Activated CD4-positive, alpha-beta T cell treated with anti-CD3 and anti-CD28 coated beads for 36 hours (primary cell): Measurements from ENCODE around the gene FNDC3B. TPM values are rescaled to one million over a fixed set of nuclear protein-coding genes. Genes with fewer than 3 reads are reported as not detected.

Experiments used
- ATAC-seq: fragments of 200-7000 bp; cut with Tn5 transposase; one replicate; pipeline ENCODE4 v1.10.0; 2021; ENCODE audit warnings: mild to moderate bottlenecking, moderate library complexity
- CTCF ChIA-PET: fragments of 350-600 bp; sonication (Branson Sonifier 250); formaldehyde crosslinking; loops from one replicate; lab custom pipeline; 2021; ENCODE audit warnings: antibody characterized with exemption; lab: Charles Lee
- POLR2A ChIA-PET: fragments of 350-600 bp; sonication (Branson Sonifier 250); formaldehyde crosslinking; loops from one replicate; lab custom pipeline; 2021; ENCODE audit warnings: antibody characterized with exemption, inconsistent platforms; lab: Charles Lee
- DNase-seq: peaks from one replicate; pipeline ENCODE4 v3.0.0-alpha.2; 2020
- H3K27ac Mint-ChIP-seq: one replicate; pipeline ENCODE4 v1.8.0; 2021; ENCODE audit warnings: mixed read lengths
- H3K27me3 Mint-ChIP-seq: one replicate; pipeline ENCODE4 v1.8.0; 2021; ENCODE audit warnings: mixed read lengths
- H3K36me3 Mint-ChIP-seq: one replicate; pipeline ENCODE4 v1.8.0; 2021; ENCODE audit warnings: low read depth, mixed read lengths
- H3K4me1 Mint-ChIP-seq: one replicate; pipeline ENCODE4 v1.8.0; 2021; ENCODE audit warnings: mixed read lengths
- H3K4me3 Mint-ChIP-seq: one replicate; pipeline ENCODE4 v1.8.0; 2021; ENCODE audit warnings: mild to moderate bottlenecking, moderate library complexity, mixed read lengths
- H3K9me3 Mint-ChIP-seq: one replicate; pipeline ENCODE4 v1.8.0; 2021; ENCODE audit warnings: low read depth, mixed read lengths
- intact Hi-C, 2 experiments: fragments of 100-400 bp; cut with DNase I in 1 of 2; cut with micrococcal nuclease in 1 of 2; formaldehyde crosslinking; loops; one replicate each; pipeline versions ENCODE4 v1.14.2 to v1.15.1; 2022 to 2024; cut with DNase I, micrococcal nuclease
- total RNA-seq, 2 experiments: library from RNA; stranded (reverse); gene quantifications; one replicate each; pipeline ENCODE4 v1.2.3, GENCODE V29; 2021

FNDC3B gene
- total RNA-seq, 2 experiments from 2014 or later: 10.5 to 14.2 TPM

DNA sequence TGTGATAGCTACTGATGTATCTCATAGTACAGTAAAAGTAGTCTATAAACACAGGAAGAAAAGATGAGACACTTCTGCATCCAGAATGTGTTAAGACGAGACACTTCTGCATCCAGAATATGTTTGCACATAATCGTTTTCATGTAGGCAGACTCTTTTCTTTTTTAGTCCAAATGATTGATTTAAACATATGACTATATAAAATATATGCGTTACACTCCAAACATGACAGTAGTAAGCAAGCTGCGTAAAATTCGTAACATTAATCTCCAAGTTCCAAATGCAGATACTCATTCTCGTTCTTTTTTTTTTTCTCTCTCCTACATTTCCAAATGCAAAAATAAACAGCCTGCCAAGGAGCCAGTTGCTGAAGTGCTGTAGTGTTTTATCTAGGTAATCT, 82.6 kb downstream of the FNDC3B start:
- no peak for ATAC-seq
- CTCF ChIA-PET: no interaction called here
- intact Hi-C loops: no loop called here

DNA sequence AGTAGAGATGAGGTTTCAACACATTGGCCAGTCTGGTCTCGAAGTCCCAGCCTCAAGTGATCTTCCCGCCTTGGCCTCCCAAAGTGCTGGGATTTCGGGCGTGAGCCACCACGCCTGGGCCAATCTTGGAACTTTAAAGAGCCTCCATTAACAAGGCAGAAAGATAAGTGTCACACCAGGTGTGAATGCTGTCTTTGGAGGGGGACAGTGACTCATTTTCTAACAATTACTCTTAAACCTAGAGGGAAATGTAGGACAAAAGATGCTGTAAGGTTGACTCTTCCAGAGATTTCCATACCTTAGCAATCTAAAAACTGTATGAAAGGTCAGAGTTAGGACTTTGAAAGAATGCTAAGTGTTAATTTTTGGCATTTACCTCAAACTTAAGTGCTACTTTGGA, 84.9 kb downstream of the FNDC3B start:
- no peaks in the 10 kb centered on the region for H3K9me3 Mint-ChIP-seq
- ATAC-seq (no peak), DNase-seq (no peak)
- H3K36me3 Mint-ChIP-seq: peaks cover 12% of the 10 kb centered on the region
- no peak overlapping the region for H3K4me3 Mint-ChIP-seq
- no peaks in the 10 kb centered on the region for H3K27me3 Mint-ChIP-seq
- H3K27ac Mint-ChIP-seq: no peak overlapping the region
- POLR2A ChIA-PET: no interaction called here
- intact Hi-C loops: no loop called here
- CTCF ChIA-PET: no interaction called here
- H3K4me1 Mint-ChIP-seq: peaks cover 8% of the 10 kb centered on the region

More for the DNA sequence above, 82.6 kb downstream of the FNDC3B start:
- no peaks in the 10 kb centered on the region for H3K27me3 Mint-ChIP-seq
- H3K36me3 Mint-ChIP-seq: peaks cover 14% of the 10 kb centered on the region
- POLR2A ChIA-PET: no interaction called here
- DNase-seq: no peak
- peaks cover 8% of the 10 kb centered on the region for H3K4me1 Mint-ChIP-seq
- no peaks in the 10 kb centered on the region for H3K9me3 Mint-ChIP-seq
- no peak overlapping the region for H3K27ac Mint-ChIP-seq
- H3K4me3 Mint-ChIP-seq: no peak overlapping the region

DNA sequence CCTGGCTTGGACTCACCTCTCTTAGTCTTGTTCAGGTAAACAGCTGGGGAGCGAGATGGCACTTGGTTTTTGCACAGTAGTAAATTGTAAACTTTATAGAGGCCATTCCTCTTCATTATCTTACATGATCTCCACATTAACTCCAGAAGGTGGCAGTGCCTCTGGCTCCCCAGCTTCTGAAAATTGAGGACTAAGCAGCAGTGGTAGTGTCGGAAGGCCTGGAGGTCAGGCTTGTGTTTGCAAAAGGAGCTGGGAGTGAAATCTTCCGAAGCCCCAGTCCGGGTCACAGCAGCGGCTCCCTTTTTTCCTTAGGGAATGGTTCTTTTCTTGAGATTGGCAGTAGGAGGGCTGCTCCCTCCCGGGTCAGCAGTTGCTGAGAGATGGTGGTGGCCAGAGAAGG, 85.7 kb downstream of the FNDC3B start:
- intact Hi-C loops: no loop called here
- Mint-ChIP-seq H3K27me3 (no peaks in the 10 kb centered on the region), H3K9me3 (no peaks in the 10 kb centered on the region), H3K4me1 (peaks cover 16% of the 10 kb centered on the region), H3K36me3 (peaks cover 8% of the 10 kb centered on the region), H3K4me3 (no peak overlapping the region), H3K27ac (no peak overlapping the region)
- ChIA-PET CTCF (interaction anchor here (0.8 kb wide), 1 partner anchor 118 kb away, joined by 3 read pairs; no protein-coding TSS in a partner anchor), POLR2A (no interaction called here)
- DNase-seq (no peak), ATAC-seq (no peak)

DNA sequence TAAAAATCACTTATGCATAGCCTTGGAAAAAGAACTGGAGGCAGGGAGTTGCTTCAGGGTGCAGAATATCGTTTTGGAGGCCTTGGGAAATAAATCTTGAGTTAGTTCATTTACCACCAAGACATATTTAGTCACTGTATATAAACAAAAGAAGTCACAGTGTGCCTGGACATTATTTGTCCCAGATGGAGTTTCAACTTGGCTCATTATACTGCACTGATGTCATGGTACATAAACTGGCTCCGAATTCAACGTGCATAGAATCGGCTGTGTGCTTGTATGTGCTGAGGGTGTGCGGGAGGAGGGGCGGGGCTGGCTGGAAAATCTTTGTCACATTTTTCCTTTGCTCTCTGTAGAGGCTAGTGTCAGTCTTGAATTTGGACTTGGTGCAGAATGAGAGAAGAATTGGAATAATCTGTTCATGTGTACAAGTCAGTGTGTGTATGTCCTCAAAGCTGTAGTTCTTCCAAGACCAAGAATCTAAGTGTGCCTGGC, 86.6 kb downstream of the FNDC3B start:
- POLR2A ChIA-PET: no interaction called here
- DNase-seq (peak; percentile 26), ATAC-seq (no peak)
- CTCF ChIA-PET: no interaction called here
- H3K36me3 Mint-ChIP-seq: peaks cover 6% of the 10 kb centered on the region
- H3K27me3 Mint-ChIP-seq: no peaks in the 10 kb centered on the region
- intact Hi-C loops: no loop called here
- H3K4me1 Mint-ChIP-seq: peaks cover 22% of the 10 kb centered on the region
- no peaks in the 10 kb centered on the region for H3K9me3 Mint-ChIP-seq
- no peak overlapping the region for H3K4me3 Mint-ChIP-seq
- no peak overlapping the region for H3K27ac Mint-ChIP-seq

DNA sequence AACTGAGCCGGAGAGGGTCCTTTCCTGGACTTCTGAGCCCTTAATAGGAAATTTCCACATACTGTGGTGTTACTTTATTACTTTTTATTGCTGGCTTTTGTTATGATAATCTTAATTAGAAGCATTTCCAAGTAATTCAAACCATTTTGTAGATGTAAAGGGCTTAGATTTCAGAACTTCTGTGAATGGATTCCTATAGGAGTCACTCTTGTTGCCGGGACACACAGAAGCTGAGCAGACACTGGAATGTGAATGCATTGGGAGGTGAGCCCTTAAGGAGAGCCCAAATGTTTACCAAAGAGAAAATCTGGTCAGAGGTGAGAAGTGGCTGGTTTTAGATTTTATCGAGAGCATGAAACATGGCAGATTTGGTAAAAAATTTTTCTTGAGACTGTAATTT, 87.4 kb downstream of the FNDC3B start:
- ChIA-PET CTCF (no interaction called here), POLR2A (no interaction called here)
- H3K36me3 Mint-ChIP-seq: peaks cover 6% of the 10 kb centered on the region
- H3K27me3 Mint-ChIP-seq: no peaks in the 10 kb centered on the region
- intact Hi-C loops: no loop called here
- ATAC-seq: no peak
- peaks cover 22% of the 10 kb centered on the region for H3K4me1 Mint-ChIP-seq
- no peaks in the 10 kb centered on the region for H3K9me3 Mint-ChIP-seq
- H3K27ac Mint-ChIP-seq: no peak overlapping the region
- H3K4me3 Mint-ChIP-seq: no peak overlapping the region
- DNase-seq: no peak

DNA sequence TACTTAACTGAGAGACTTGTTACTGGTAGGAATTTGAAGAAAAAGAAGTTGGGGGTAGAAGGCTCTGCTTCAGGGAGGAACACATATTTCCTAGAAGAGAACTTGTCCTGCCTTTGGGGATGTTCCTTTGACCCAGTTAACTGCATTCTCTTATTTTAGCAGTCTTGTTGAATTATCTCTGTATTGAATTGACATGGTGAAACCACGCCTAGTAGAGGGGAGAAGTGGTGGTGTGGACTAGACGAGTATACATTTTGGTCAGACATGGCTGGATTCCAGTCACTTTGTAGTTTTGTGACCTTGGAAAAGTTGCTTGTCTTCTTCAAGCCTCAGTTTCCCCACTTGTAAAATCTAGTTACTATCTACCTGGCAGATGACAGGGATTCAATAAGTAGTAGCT, 87.8 kb downstream of the FNDC3B start:
- no peaks in the 10 kb centered on the region for H3K9me3 Mint-ChIP-seq
- no peak for ATAC-seq
- no peak for DNase-seq
- H3K36me3 Mint-ChIP-seq: peaks cover 6% of the 10 kb centered on the region
- CTCF ChIA-PET: no interaction called here
- no peak overlapping the region for H3K4me3 Mint-ChIP-seq
- POLR2A ChIA-PET: no interaction called here
- peaks cover 26% of the 10 kb centered on the region for H3K4me1 Mint-ChIP-seq
- no peak overlapping the region for H3K27ac Mint-ChIP-seq
- intact Hi-C loops: no loop called here
- H3K27me3 Mint-ChIP-seq: no peaks in the 10 kb centered on the region

DNA sequence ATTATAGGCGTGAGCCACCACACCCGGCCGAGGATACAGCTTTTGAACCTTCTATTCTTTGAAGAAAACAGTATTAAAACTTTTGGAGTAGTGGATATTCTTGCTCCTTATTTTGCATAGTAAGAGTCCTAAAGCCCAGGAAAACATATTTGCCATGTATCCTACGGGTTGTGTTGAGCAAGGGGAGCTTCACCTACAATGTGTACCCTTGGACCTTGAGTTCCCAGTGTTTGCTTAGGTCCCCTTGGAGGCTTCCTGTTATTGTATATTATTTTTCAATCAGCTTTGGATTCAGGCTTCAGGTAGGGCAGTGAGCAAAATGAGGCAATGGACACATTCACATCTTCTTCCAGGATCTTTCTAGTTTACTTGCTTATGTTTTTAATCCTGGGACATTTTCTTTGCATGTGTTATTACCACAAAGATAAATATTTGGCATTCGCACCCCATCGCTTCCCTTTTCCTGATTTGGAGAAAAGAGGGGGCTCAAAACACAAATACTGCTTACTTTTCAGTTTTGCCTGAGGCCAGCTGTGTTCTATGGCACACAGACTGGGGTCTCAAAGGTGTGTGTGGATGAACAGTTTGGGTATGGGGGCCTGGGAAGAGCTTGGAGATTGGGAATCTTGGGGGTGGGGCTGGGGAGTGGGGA, 88.7 kb downstream of the FNDC3B start:
- H3K4me3 Mint-ChIP-seq: no peak overlapping the region
- ATAC-seq (no peak), DNase-seq (no peak)
- H3K27ac Mint-ChIP-seq: no peak overlapping the region
- H3K36me3 Mint-ChIP-seq: peaks cover 6% of the 10 kb centered on the region
- H3K27me3 Mint-ChIP-seq: no peaks in the 10 kb centered on the region
- ChIA-PET CTCF (no interaction called here), POLR2A (no interaction called here)
- peaks cover 29% of the 10 kb centered on the region for H3K4me1 Mint-ChIP-seq
- intact Hi-C loops: no loop called here
- no peaks in the 10 kb centered on the region for H3K9me3 Mint-ChIP-seq

DNA sequence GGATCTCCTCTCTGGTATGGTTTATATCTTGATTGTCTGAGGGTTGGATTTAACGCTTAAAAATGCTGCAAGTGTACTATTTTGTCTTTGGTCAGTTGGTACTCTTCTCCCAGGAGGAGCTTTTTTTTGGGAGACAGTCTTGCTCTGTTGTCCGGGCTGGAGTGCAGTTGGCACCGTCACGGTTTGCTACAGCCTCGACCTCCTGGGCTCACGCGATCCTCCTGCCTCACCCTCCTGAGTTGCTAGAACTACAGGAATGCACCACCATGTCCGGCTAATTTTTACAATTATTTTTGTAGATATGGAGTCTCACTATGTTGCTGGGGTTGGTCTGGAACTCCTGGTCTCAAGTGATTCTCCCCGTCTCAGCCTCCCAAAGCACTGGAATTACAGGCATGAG, 89.5 kb downstream of the FNDC3B start:
- Mint-ChIP-seq H3K4me1 (peaks cover 35% of the 10 kb centered on the region), H3K36me3 (peaks cover 6% of the 10 kb centered on the region), H3K27me3 (no peaks in the 10 kb centered on the region), H3K4me3 (no peak overlapping the region), H3K9me3 (no peaks in the 10 kb centered on the region), H3K27ac (no peak overlapping the region)
- no peak for ATAC-seq
- no peak for DNase-seq
- CTCF ChIA-PET: no interaction called here
- POLR2A ChIA-PET: interaction anchor here (0.6 kb wide), 1 partner anchor 1751 kb away, joined by 4 read pairs; no protein-coding TSS in a partner anchor
- intact Hi-C loops: no loop called here

DNA sequence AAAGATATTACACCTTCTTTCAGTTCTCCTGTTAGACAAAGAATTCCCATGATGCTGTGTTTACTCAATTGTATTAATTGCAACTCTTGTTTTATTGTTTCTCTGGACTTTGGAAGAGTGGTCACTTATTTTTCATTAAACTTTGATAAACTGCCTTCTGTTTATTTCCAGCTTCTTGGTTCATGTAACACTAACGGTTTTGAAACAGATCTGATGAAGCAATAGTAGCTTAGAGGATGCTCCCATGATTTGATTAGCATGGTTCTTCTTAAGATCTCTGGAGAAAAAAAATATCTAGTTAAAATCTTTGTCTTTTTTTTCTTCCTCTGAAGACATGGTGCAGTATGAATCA, 90.1 kb downstream of the FNDC3B start:
- peak overlapping the region; percentile 21 for H3K27ac Mint-ChIP-seq
- H3K36me3 Mint-ChIP-seq: peaks cover 3% of the 10 kb centered on the region
- H3K4me1 Mint-ChIP-seq: peaks cover 39% of the 10 kb centered on the region
- no peak for ATAC-seq
- H3K4me3 Mint-ChIP-seq: no peak overlapping the region
- ChIA-PET CTCF (no interaction called here), POLR2A (interaction anchor here (0.6 kb wide), 1 partner anchor 1751 kb away, joined by 4 read pairs; no protein-coding TSS in a partner anchor)
- H3K9me3 Mint-ChIP-seq: no peaks in the 10 kb centered on the region
- intact Hi-C loops: no loop called here
- no peak for DNase-seq
- no peaks in the 10 kb centered on the region for H3K27me3 Mint-ChIP-seq

DNA sequence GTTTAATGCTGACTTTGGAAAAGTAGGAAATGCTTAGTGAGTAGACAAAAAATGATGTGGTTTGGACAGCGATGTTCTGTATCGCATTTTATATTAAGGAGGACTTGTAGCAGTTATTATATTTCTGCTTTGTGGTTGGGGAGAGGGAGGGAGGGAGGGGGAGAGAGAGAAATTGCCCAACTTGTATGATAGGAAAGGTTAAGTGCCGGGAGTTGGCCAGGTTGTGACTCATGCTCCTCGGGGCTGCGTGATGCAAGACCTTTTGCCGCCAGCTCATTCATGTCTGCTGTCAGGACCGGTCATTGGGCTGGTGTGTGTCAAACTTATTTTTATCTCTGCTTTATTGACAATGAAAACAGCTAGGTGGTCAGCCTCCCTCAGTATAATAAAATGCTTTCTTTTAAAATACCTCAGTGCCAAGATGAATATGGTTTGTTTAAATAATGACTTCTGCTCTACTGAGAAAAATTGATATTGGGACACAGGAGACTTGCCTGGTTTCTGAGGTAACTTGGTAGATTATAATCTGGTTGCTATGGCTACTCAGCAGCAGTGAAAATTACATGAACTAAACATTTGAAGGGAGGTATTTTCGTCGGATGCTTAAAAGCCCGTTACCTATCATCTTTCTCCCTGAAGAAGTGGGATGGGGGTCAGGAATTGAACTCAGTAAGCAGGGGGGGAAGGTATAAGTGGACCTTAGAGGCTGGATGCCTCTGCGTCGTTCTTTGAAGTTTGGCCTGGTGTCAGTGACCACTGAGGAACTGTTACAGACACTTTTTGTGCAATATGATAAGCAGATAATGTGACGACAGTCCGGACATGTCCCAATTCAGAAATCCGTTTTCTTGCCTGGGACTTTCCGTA, 90.7 kb downstream of the FNDC3B start:
- POLR2A ChIA-PET: no interaction called here
- H3K27ac Mint-ChIP-seq: peak overlapping the region; percentile 56
- ATAC-seq: peak; percentile 75
- DNase-seq: peak; percentile 72
- peaks cover 43% of the 10 kb centered on the region for H3K4me1 Mint-ChIP-seq
- H3K36me3 Mint-ChIP-seq: peaks cover 1% of the 10 kb centered on the region
- H3K4me3 Mint-ChIP-seq: no peak overlapping the region
- no peaks in the 10 kb centered on the region for H3K27me3 Mint-ChIP-seq
- intact Hi-C loops: loop anchor here in 1 of 2 experiments (1.0 kb wide), 1 partner anchor 23 kb away; no protein-coding TSS in a partner anchor
- no peaks in the 10 kb centered on the region for H3K9me3 Mint-ChIP-seq
- CTCF ChIA-PET: no interaction called here

DNA sequence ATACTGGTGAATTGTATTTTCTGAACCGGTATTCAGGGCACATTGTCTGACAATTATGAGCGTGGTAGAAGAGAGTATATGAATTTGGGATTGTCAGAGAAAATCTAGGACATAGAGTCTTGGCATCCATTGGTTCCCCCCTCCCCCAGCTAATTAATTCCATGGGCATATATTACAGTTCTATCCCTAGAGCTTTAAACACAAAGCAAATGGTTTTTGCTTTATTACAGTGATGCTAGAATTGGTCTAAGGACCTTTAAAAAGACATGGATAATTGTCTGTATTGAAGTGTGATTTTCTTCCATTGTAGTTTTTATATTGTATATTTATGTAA, 91.3 kb downstream of the FNDC3B start:
- Mint-ChIP-seq H3K27ac (peak overlapping the region; percentile 56), H3K4me1 (peaks cover 44% of the 10 kb centered on the region), H3K36me3 (peaks cover 1% of the 10 kb centered on the region), H3K27me3 (no peaks in the 10 kb centered on the region), H3K4me3 (no peak overlapping the region), H3K9me3 (no peaks in the 10 kb centered on the region)
- intact Hi-C loops: loop anchor here in 1 of 2 experiments (1.0 kb wide), 1 partner anchor 23 kb away; no protein-coding TSS in a partner anchor
- DNase-seq (no peak), ATAC-seq (no peak)
- CTCF ChIA-PET: interaction anchor here (0.6 to 1.0 kb wide), 2 partner anchors 9 to 120 kb away, joined by 3 read pairs; no protein-coding TSS in a partner anchor
- POLR2A ChIA-PET: no interaction called here
